ENCODE measurements around the gene ERVH48-1.

- no peak for TF ChIP-seq CTCF (IDR thresholded peaks at IDR 0.05; ENCODE audit: low read length)
- no peak for TF ChIP-seq EZH2 (optimal IDR thresholded peaks at IDR 0.05; ENCODE audit: low read depth, low read length)
- no peak for TF ChIP-seq EZH2phosphoT487 (IDR thresholded peaks at IDR 0.05; ENCODE audit: low read length)
Observed at GRCh38 chr21:42913476-42913875, 12.0 kb downstream of the ERVH48-1 start.

All from MM.1S (cell line).